Pulmonary artery endothelial cell (primary cell): Measurements from ENCODE around the gene CXCR1. TPM values are rescaled to one million over a fixed set of nuclear protein-coding genes. Genes with fewer than 3 reads are reported as not detected.

Experiments used
- total RNA-seq: library from RNA; depleted of rRNA; stranded (reverse); fragments of >200 nt; gene quantifications from 2 replicates; pipeline ENCODE4 v1.2.3, GENCODE V29; 2014

The CXCR1 gene
- total RNA-seq, 1 donor from 2014 or later = not detected

Other genes with a start within 250 kb of the CXCR1 start
- gene TNS1, start 164.0 kb downstream of the CXCR1 start, total RNA-seq = 26.2 and 30.4 TPM in 2 replicates
- gene RUFY4, start 97.7 kb downstream of the CXCR1 start, total RNA-seq = not detected in 2 replicates
- not detected in 2 replicates for gene CXCR2, start 40.9 kb downstream of the CXCR1 start, total RNA-seq
- gene ARPC2, start 50.2 kb upstream of the CXCR1 start, total RNA-seq = 402 and 446 TPM in 2 replicates
- gene GPBAR1, start 94.1 kb upstream of the CXCR1 start, total RNA-seq = 0.07 TPM in 2 replicates
- 162 and 199 TPM in 2 replicates for gene AAMP, start 103.2 kb upstream of the CXCR1 start, total RNA-seq
- 18.0 and 20.1 TPM in 2 replicates for gene PNKD, start 103.6 kb upstream of the CXCR1 start, total RNA-seq
- 128 and 169 TPM in 2 replicates for gene TMBIM1, start 125.5 kb upstream of the CXCR1 start, total RNA-seq
- not detected in 2 replicates for gene CATIP, start 189.9 kb upstream of the CXCR1 start, total RNA-seq
- gene SLC11A1, start 215.3 kb upstream of the CXCR1 start, total RNA-seq = 0.04 TPM in 1 of 2 replicates, not detected in the other
- 51.0 and 73.3 TPM in 2 replicates for gene CTDSP1, start 232.9 kb upstream of the CXCR1 start, total RNA-seq